Measurements from ENCODE around the gene ATP11A.
A peak's percentile ranks its signal among the peaks of the same experiment; 100 is the strongest.
"Not testable (repeated sequence)": the region's sequence is repeated elsewhere in the genome, so short reads cannot be mapped to it uniquely, and the experiment has no call there.

ATP11A gene

GRCh38 chr13:112669881-112670499 lies 19.8 kb upstream of the ATP11A start:
- DNase-seq = no peak

GRCh38 chr13:112670864-112671263 lies 19.0 kb upstream of the ATP11A start:
- no peak for DNase-seq

- no peak for DNase-seq
Observed at GRCh38 chr13:112671359-112671758, 18.5 kb upstream of the ATP11A start.

- DNase-seq = no peak
Observed at GRCh38 chr13:112672651-112673284, 17.1 kb upstream of the ATP11A start.

GRCh38 chr13:112674412-112675365 lies 15.1 kb upstream of the ATP11A start:
- DNase-seq = no peak

GRCh38 chr13:112675366-112675756 lies 14.5 kb upstream of the ATP11A start:
- no peak for DNase-seq

GRCh38 chr13:112677421-112677962 lies 12.3 kb upstream of the ATP11A start:
- not testable (repeated sequence) for DNase-seq

- DNase-seq = no peak
Observed at GRCh38 chr13:112679381-112679780, 10.5 kb upstream of the ATP11A start.

GRCh38 chr13:112679932-112680677 lies 9.7 kb upstream of the ATP11A start:
- DNase-seq = no peak

- no peak for DNase-seq
Observed at GRCh38 chr13:112680741-112681360, 9.0 kb upstream of the ATP11A start.

GRCh38 chr13:112683581-112683980 lies 6.3 kb upstream of the ATP11A start:
- no peak for DNase-seq

- DNase-seq = no peak
Observed at GRCh38 chr13:112684071-112684845, 5.6 kb upstream of the ATP11A start.

GRCh38 chr13:112685189-112685805 lies 4.5 kb upstream of the ATP11A start:
- DNase-seq = not testable (repeated sequence)

- no peak for DNase-seq
Observed at GRCh38 chr13:112685896-112686295, 3.9 kb upstream of the ATP11A start.

- no peak for DNase-seq
Observed at GRCh38 chr13:112686364-112686763, 3.5 kb upstream of the ATP11A start.

- DNase-seq = no peak
Observed at GRCh38 chr13:112686987-112687386, 2.9 kb upstream of the ATP11A start.

- DNase-seq = no peak
Observed at GRCh38 chr13:112687836-112688559, 1.8 kb upstream of the ATP11A start.

- peak in 7 of 58 donors; percentile 11 to 57 (median 22) for DNase-seq
Observed at GRCh38 chr13:112688560-112689302, 1.1 kb upstream of the ATP11A start.
